MCF 10A (cell line): Measurements from ENCODE around the gene PCGF3. TPM values are rescaled to one million over a fixed set of nuclear protein-coding genes. Genes with fewer than 3 reads are reported as not detected.

Source experiments
- BruUV-seq: library from RNA; stranded (reverse); fragments of 400-500 nt; replicated peaks from 2 replicates; lab custom pipeline; 2021; lab: Mats Ljungman, UMichigan
- CTCF ChIA-PET: fragments of 300-600 bp; sonication (Branson Sonifier 250); formaldehyde crosslinking; extraction: SDS; loops from one replicate; lab custom pipeline; 2021; ENCODE audit warnings: antibody characterized with exemption, inconsistent platforms; lab: Yijun Ruan, JAX
- POLR2A ChIA-PET: fragments of 300-600, 350-650 bp; sonication (Branson Sonifier 250); formaldehyde crosslinking; extraction: SDS; loops from one replicate; lab custom pipeline; 2020; ENCODE audit warnings: antibody characterized with exemption, inconsistent platforms; lab: Yijun Ruan, JAX
- DNase-seq: peaks from one replicate; pipeline ENCODE4 v3.0.0-alpha.2; 2018; ENCODE audit not compliant: unreplicated experiment
- H3K27ac Mint-ChIP-seq: one replicate; pipeline ENCODE4 v1.8.0; 2022; ENCODE audit warnings: mild to moderate bottlenecking, low read depth, mixed read lengths; ENCODE audit not compliant: unreplicated experiment
- H3K27me3 Mint-ChIP-seq: one replicate; pipeline ENCODE4 v1.8.0; 2022; ENCODE audit warnings: mixed read lengths; ENCODE audit not compliant: insufficient read depth, unreplicated experiment
- H3K36me3 Mint-ChIP-seq: one replicate; pipeline ENCODE4 v1.8.0; 2022; ENCODE audit warnings: mild to moderate bottlenecking, moderate library complexity, mixed read lengths; ENCODE audit not compliant: insufficient read depth, unreplicated experiment
- H3K4me1 Mint-ChIP-seq: one replicate; pipeline ENCODE4 v1.8.0; 2022; ENCODE audit warnings: mixed read lengths; ENCODE audit not compliant: insufficient read depth, unreplicated experiment
- H3K4me3 Mint-ChIP-seq: one replicate; pipeline ENCODE4 v1.8.0; 2022; ENCODE audit warnings: mild to moderate bottlenecking, moderate library complexity, mixed read lengths; ENCODE audit not compliant: unreplicated experiment
- H3K9me3 Mint-ChIP-seq: one replicate; pipeline ENCODE4 v1.8.0; 2022; ENCODE audit warnings: mixed read lengths; ENCODE audit not compliant: unreplicated experiment
- intact Hi-C: fragments of 100-400 bp; cut with micrococcal nuclease; formaldehyde crosslinking; loops from 2 replicates; pipeline ENCODE4 v1.14.1; 2022
- total RNA-seq: library from RNA; stranded (reverse); gene quantifications from 2 replicates; pipeline ENCODE4 v1.2.3, GENCODE V29; 2022
- TF ChIP-seq, protein P1 (sequence below): fragments of 200-600 bp; IDR thresholded peaks from one replicate; pipeline ENCODE4 v1.8.0; 2022; ENCODE audit warnings: antibody characterized with exemption, mild to moderate bottlenecking; ENCODE audit not compliant: unreplicated experiment

Gene PCGF3
- total RNA-seq, 1 experiment from 2014 or later, result 26.5 TPM

- TF ChIP-seq, protein P1, sequence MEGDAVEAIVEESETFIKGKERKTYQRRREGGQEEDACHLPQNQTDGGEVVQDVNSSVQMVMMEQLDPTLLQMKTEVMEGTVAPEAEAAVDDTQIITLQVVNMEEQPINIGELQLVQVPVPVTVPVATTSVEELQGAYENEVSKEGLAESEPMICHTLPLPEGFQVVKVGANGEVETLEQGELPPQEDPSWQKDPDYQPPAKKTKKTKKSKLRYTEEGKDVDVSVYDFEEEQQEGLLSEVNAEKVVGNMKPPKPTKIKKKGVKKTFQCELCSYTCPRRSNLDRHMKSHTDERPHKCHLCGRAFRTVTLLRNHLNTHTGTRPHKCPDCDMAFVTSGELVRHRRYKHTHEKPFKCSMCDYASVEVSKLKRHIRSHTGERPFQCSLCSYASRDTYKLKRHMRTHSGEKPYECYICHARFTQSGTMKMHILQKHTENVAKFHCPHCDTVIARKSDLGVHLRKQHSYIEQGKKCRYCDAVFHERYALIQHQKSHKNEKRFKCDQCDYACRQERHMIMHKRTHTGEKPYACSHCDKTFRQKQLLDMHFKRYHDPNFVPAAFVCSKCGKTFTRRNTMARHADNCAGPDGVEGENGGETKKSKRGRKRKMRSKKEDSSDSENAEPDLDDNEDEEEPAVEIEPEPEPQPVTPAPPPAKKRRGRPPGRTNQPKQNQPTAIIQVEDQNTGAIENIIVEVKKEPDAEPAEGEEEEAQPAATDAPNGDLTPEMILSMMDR, result no peak
- ChIA-PET CTCF (interaction anchor here (1.5 kb wide), 1 partner anchor 10 kb away, joined by 9 read pairs; no protein-coding TSS in a partner anchor), POLR2A (interaction anchor here (0.6 to 0.8 kb wide), 2 partner anchors 9 to 51 kb away, joined by 3 read pairs; no protein-coding TSS in a partner anchor)
- H3K4me3 Mint-ChIP-seq, result no peak overlapping the region
- DNase-seq, result no peak
- intact Hi-C loops, result no loop called here
- no peak overlapping the region for H3K27ac Mint-ChIP-seq
- H3K36me3 Mint-ChIP-seq, result peaks cover 62% of the 10 kb centered on the region
- no peaks in the 10 kb centered on the region for H3K9me3 Mint-ChIP-seq
- BruUV-seq, result no TSS peak
- H3K4me1 Mint-ChIP-seq, result peaks cover 5% of the 10 kb centered on the region
- no peaks in the 10 kb centered on the region for H3K27me3 Mint-ChIP-seq
Observed at GRCh38 chr4:732486-732885, 26.9 kb downstream of the PCGF3 start.

DNA sequence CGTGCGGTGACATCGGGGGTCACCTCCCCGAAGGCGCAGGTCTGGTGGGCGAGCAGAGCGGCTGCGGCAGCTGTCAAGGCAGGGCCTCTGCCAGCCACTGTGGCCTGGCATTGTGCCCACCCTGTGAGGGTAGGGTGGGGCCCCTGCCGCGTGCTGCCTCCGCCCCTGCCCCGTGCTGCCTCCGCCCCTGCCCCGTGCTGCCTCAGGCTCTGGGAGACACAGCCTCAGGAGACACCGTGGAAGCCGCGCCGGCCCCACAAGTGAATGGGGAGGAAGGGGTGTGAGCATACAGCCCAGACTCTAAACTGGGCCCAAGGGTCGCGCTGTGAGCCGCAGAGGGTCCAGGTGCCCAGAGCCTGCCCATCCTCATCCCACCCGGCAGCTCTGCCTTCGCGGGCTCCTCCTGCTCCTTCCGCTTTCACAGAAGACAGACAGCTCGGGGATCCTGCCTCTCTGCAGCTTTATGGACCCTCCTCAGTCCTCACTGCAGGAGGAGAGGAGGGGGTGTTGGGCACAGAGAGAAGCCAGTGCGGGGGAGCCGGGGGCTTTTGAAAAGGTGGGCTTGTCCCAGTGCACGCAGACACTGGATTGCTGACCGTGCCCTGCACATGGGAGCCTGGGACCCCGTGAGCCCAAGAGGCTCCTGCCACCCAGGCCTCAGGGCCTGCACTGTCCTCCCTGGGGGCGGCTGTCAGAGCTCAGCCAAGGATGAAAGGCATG lies 27.4 kb downstream of the PCGF3 start:
- TF ChIP-seq, protein P1, result no peak
- BruUV-seq, result no TSS peak
- peaks cover 5% of the 10 kb centered on the region for H3K4me1 Mint-ChIP-seq
- POLR2A ChIA-PET, result interaction anchor here (0.6 to 0.8 kb wide), 2 partner anchors 8 to 51 kb away, joined by 3 read pairs; no protein-coding TSS in a partner anchor
- DNase-seq, result no peak
- no peaks in the 10 kb centered on the region for H3K27me3 Mint-ChIP-seq
- CTCF ChIA-PET, result interaction anchor here (1.5 kb wide), 1 partner anchor 9 kb away, joined by 9 read pairs; no protein-coding TSS in a partner anchor
- intact Hi-C loops, result no loop called here
- no peak overlapping the region for H3K27ac Mint-ChIP-seq
- H3K9me3 Mint-ChIP-seq, result no peaks in the 10 kb centered on the region
- no peak overlapping the region for H3K4me3 Mint-ChIP-seq
- H3K36me3 Mint-ChIP-seq, result peaks cover 64% of the 10 kb centered on the region

- ChIA-PET POLR2A (no interaction called here), CTCF (interaction anchor here (1.5 kb wide), 1 partner anchor 9 kb away, joined by 9 read pairs; no protein-coding TSS in a partner anchor)
- Mint-ChIP-seq H3K27me3 (no peaks in the 10 kb centered on the region), H3K27ac (no peak overlapping the region), H3K4me3 (no peak overlapping the region), H3K36me3 (peaks cover 68% of the 10 kb centered on the region), H3K9me3 (no peaks in the 10 kb centered on the region), H3K4me1 (peaks cover 5% of the 10 kb centered on the region)
- intact Hi-C loops, result no loop called here
- TF ChIP-seq, protein P1, result no peak
- DNase-seq, result no peak
- BruUV-seq, result no TSS peak
Observed at GRCh38 chr4:733631-733980, 28.0 kb downstream of the PCGF3 start.

DNA sequence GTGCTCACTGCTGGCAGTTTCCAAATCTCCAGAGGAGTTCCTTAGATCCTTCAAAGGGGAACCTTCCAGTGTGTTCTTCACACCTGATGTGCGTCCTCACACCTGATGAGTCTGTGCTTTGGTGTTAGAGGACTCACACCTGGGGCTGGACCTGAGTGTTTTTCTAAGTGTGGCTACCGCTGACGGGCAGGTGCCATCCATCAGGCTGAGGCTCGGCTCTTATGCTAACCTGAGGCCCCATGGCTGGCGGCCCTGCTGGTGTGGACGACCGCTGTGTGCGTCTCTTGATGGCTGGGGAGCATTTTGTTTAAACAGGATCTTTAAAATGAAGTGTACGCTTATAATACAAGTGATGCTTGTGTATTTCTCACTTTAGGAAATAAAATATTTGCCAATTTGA lies 28.4 kb downstream of the PCGF3 start:
- Mint-ChIP-seq H3K9me3 (no peaks in the 10 kb centered on the region), H3K4me1 (peaks cover 5% of the 10 kb centered on the region), H3K4me3 (no peak overlapping the region), H3K27ac (no peak overlapping the region), H3K27me3 (no peaks in the 10 kb centered on the region), H3K36me3 (peaks cover 70% of the 10 kb centered on the region)
- TF ChIP-seq, protein P1, result no peak
- ChIA-PET POLR2A (no interaction called here), CTCF (interaction anchor here (0.7 to 1.5 kb wide), 2 partner anchors 8 to 911 kb away, joined by 3 to 9 read pairs; no protein-coding TSS in a partner anchor)
- TSS peak; percentile 21 for BruUV-seq
- DNase-seq, result no peak
- intact Hi-C loops, result no loop called here
